LNCAP (cell line): ENCODE data around the gene STAP2.

Experiments
- CTCF ChIP-seq: fragments of 450-650 bp; IDR thresholded peaks from 2 replicates; pipeline ENCODE4 v1.5.1; 2017; ENCODE audit warnings: mild to moderate bottlenecking

The STAP2 gene

GRCh38 chr19:4326215-4326836 lies 12.3 kb downstream of the STAP2 start:
- TF ChIP-seq CTCF: no peak

GRCh38 chr19:4324228-4324627 lies 14.4 kb downstream of the STAP2 start:
- no peak for TF ChIP-seq CTCF

GRCh38 chr19:4323692-4324091 lies 14.9 kb downstream of the STAP2 start:
- no peak for TF ChIP-seq CTCF

- no peak for TF ChIP-seq CTCF
Observed at GRCh38 chr19:4322942-4323665, 15.5 kb downstream of the STAP2 start.

GRCh38 chr19:4320419-4320818 lies 18.2 kb downstream of the STAP2 start:
- no peak for TF ChIP-seq CTCF

- TF ChIP-seq CTCF: no peak
Observed at GRCh38 chr19:4319067-4319718, 19.4 kb downstream of the STAP2 start.

- TF ChIP-seq CTCF: no peak
Observed at GRCh38 chr19:4318460-4318859, 20.2 kb downstream of the STAP2 start.
